Neural progenitor cell (in vitro differentiated cells): Measurements from ENCODE around the gene CRTC2.
"Not testable (repeated sequence)": the region's sequence is repeated elsewhere in the genome, so short reads cannot be mapped to it uniquely, and the experiment has no call there.

Experiments used
- EZH2 ChIP-seq: fragments of 200-600 bp; sonication (generic); IDR thresholded peaks from 2 replicates; pipeline ENCODE4 v1.6.1; 2017; ENCODE audit warnings: antibody characterized with exemption, mild to moderate bottlenecking, moderate library complexity
- TF ChIP-seq, protein P1 (sequence below): fragments of 200-600 bp; sonication (generic); IDR thresholded peaks from 2 replicates; pipeline ENCODE4 v1.5.1; 2017; ENCODE audit warnings: antibody characterized with exemption, mild to moderate bottlenecking

DNA sequence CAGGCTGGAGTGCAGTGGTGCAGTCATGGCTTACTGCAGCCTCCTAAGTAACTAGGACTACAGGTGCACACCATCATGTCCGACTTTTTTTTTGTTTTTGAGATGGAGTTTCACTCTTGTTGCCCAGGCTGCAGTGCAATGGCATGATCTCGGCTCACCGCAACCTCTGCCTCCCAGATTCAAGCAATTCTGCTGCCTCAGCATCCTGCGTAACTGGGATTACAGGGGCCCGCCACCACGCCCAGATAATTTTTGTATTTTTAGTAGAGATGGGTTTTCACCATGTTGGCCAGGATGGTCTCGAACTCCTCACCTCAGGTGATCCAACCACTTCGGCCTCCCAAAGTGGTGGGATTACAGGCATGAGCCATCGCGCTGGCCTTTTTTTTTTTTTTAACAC lies 38.5 kb upstream of the CRTC2 start:
- TF ChIP-seq, protein P1, sequence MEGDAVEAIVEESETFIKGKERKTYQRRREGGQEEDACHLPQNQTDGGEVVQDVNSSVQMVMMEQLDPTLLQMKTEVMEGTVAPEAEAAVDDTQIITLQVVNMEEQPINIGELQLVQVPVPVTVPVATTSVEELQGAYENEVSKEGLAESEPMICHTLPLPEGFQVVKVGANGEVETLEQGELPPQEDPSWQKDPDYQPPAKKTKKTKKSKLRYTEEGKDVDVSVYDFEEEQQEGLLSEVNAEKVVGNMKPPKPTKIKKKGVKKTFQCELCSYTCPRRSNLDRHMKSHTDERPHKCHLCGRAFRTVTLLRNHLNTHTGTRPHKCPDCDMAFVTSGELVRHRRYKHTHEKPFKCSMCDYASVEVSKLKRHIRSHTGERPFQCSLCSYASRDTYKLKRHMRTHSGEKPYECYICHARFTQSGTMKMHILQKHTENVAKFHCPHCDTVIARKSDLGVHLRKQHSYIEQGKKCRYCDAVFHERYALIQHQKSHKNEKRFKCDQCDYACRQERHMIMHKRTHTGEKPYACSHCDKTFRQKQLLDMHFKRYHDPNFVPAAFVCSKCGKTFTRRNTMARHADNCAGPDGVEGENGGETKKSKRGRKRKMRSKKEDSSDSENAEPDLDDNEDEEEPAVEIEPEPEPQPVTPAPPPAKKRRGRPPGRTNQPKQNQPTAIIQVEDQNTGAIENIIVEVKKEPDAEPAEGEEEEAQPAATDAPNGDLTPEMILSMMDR, result not testable (repeated sequence)
- TF ChIP-seq EZH2, result not testable (repeated sequence)
